Adipocyte (in vitro differentiated cells): ENCODE results near the gene TTC39A.

Experiments used
- DNase-seq: peaks from one replicate; pipeline ENCODE4 v3.0.0-alpha.2; 2015; ENCODE audit warnings: low read depth
- H3K27me3 ChIP-seq: replicated peaks from 2 replicates; pipeline ENCODE4 v1.7.0; 2013; ENCODE audit warnings: mild to moderate bottlenecking, low read length, moderate library complexity; ENCODE audit not compliant: control insufficient read depth, insufficient read depth
- H3K36me3 ChIP-seq: 2 replicates; pipeline ENCODE4 v1.7.0; 2013; ENCODE audit warnings: low read length, mild to moderate bottlenecking, moderate library complexity; ENCODE audit not compliant: control insufficient read depth, insufficient read depth, severe bottlenecking
- H3K4me1 ChIP-seq: 2 replicates; pipeline ENCODE4 v1.7.0; 2013; ENCODE audit warnings: mild to moderate bottlenecking, low read length, moderate library complexity; ENCODE audit not compliant: control insufficient read depth, insufficient read depth
- H3K4me3 ChIP-seq: 2 replicates; pipeline ENCODE4 v1.7.0; 2013; ENCODE audit warnings: mild to moderate bottlenecking, low read length, moderate library complexity
- H3K9ac ChIP-seq: 2 replicates; pipeline ENCODE4 v1.7.0; 2013; ENCODE audit warnings: mild to moderate bottlenecking, low read length, moderate library complexity
- H3K9me3 ChIP-seq: 2 replicates; pipeline ENCODE4 v1.7.0; 2013; ENCODE audit warnings: mild to moderate bottlenecking, low read length, moderate library complexity; ENCODE audit not compliant: control insufficient read depth

Gene TTC39A

GRCh38 chr1:51294566-51295184, 35.7 kb downstream of the TTC39A start:
- no peaks in the 10 kb centered on the region for H3K36me3 ChIP-seq
- DNase-seq, result no peak
- no peak overlapping the region for H3K4me3 ChIP-seq
- no peaks in the 10 kb centered on the region for H3K9me3 ChIP-seq
- H3K27me3 ChIP-seq, result no peaks in the 10 kb centered on the region
- no peak overlapping the region for H3K9ac ChIP-seq
- H3K4me1 ChIP-seq, result peaks cover 6% of the 10 kb centered on the region

GRCh38 chr1:51293898-51294515, 36.4 kb downstream of the TTC39A start:
- Histone ChIP-seq H3K4me3 (no peak overlapping the region), H3K36me3 (no peaks in the 10 kb centered on the region), H3K27me3 (no peaks in the 10 kb centered on the region), H3K9ac (no peak overlapping the region), H3K4me1 (peaks cover 9% of the 10 kb centered on the region), H3K9me3 (no peaks in the 10 kb centered on the region)
- no peak for DNase-seq

- H3K4me3 ChIP-seq, result no peak overlapping the region
- no peak for DNase-seq
- H3K4me1 ChIP-seq, result peaks cover 15% of the 10 kb centered on the region
- H3K9ac ChIP-seq, result no peak overlapping the region
- H3K27me3 ChIP-seq, result no peaks in the 10 kb centered on the region
- H3K36me3 ChIP-seq, result no peaks in the 10 kb centered on the region
- no peaks in the 10 kb centered on the region for H3K9me3 ChIP-seq
Observed at GRCh38 chr1:51290489-51290847, 39.9 kb downstream of the TTC39A start.

- H3K27me3 ChIP-seq, result no peaks in the 10 kb centered on the region
- no peak overlapping the region for H3K9ac ChIP-seq
- peaks cover 15% of the 10 kb centered on the region for H3K4me1 ChIP-seq
- H3K4me3 ChIP-seq, result no peak overlapping the region
- H3K36me3 ChIP-seq, result no peaks in the 10 kb centered on the region
- DNase-seq, result no peak
- H3K9me3 ChIP-seq, result no peaks in the 10 kb centered on the region
Observed at GRCh38 chr1:51289676-51290488, 40.5 kb downstream of the TTC39A start.

DNA sequence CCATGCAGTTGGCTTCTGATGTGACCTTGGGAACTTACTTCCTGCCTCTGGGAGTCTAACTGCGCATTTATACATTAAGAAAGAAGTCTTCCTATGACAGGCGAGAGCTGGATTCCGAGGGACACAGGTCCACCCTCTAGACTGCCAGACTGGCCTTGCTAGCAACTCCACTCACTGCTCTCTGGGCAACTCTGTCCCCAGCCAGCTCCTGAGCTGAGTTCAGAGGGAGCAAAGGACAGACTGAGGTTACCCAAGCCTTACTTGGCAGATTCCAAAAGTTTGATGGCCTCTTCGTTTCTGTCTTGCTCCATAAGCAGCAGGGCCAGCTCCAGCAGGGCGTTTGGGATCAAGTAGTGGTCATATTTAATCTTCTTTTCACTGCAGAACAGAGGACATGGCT, 41.8 kb downstream of the TTC39A start:
- H3K4me3 ChIP-seq, result no peak overlapping the region
- H3K9me3 ChIP-seq, result no peaks in the 10 kb centered on the region
- no peak for DNase-seq
- peaks cover 15% of the 10 kb centered on the region for H3K4me1 ChIP-seq
- no peaks in the 10 kb centered on the region for H3K27me3 ChIP-seq
- no peaks in the 10 kb centered on the region for H3K36me3 ChIP-seq
- no peak overlapping the region for H3K9ac ChIP-seq

DNA sequence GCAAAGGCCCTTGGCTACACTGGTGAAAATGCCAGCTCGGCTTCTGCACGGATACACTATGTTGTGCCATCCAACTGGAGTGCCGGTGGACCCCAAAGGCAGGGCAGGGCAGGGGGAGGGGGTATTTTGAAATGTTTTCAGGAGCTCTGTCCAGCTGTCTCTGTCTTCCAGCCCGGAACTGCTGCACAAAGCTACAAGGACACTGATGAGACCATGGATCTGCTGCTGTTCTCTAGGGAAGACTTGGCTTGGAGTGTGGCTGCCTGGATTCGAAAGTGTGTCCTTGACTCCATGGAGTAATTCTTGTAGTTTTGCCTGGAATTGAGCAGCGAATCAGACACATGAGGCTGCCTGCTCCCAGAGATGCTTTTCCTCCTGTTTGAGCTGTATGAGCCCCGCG, 42.4 kb downstream of the TTC39A start:
- H3K4me3 ChIP-seq, result no peak overlapping the region
- H3K36me3 ChIP-seq, result no peaks in the 10 kb centered on the region
- H3K9me3 ChIP-seq, result no peaks in the 10 kb centered on the region
- no peak for DNase-seq
- no peaks in the 10 kb centered on the region for H3K27me3 ChIP-seq
- H3K4me1 ChIP-seq, result peaks cover 15% of the 10 kb centered on the region
- H3K9ac ChIP-seq, result no peak overlapping the region

DNA sequence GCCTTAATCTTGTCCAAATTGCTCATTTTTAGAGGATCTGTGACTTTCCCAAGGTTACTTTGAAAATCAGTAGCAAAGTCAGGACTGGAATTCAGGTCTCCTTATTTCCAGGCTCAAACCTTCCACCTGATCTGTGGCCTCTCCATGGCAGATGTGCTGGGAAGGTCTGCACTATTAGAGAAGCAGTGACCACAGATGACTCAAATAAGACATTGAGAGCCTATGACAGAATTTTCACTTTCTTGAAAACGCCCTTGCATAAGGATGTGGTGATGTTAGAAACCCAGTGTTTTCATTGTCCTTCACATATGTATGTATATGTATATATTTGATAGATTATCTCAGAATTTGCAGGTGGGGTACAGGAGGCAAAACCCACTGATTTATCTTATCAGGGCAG, 45.3 kb downstream of the TTC39A start:
- Histone ChIP-seq H3K9ac (no peak overlapping the region), H3K36me3 (no peaks in the 10 kb centered on the region), H3K4me1 (peaks cover 17% of the 10 kb centered on the region), H3K9me3 (no peaks in the 10 kb centered on the region), H3K4me3 (no peak overlapping the region), H3K27me3 (no peaks in the 10 kb centered on the region)
- DNase-seq, result no peak

- no peak overlapping the region for H3K9ac ChIP-seq
- no peaks in the 10 kb centered on the region for H3K9me3 ChIP-seq
- peaks cover 18% of the 10 kb centered on the region for H3K4me1 ChIP-seq
- no peak overlapping the region for H3K4me3 ChIP-seq
- H3K27me3 ChIP-seq, result no peaks in the 10 kb centered on the region
- no peaks in the 10 kb centered on the region for H3K36me3 ChIP-seq
- DNase-seq, result no peak
Observed at GRCh38 chr1:51284487-51284954, 45.8 kb downstream of the TTC39A start.

DNA sequence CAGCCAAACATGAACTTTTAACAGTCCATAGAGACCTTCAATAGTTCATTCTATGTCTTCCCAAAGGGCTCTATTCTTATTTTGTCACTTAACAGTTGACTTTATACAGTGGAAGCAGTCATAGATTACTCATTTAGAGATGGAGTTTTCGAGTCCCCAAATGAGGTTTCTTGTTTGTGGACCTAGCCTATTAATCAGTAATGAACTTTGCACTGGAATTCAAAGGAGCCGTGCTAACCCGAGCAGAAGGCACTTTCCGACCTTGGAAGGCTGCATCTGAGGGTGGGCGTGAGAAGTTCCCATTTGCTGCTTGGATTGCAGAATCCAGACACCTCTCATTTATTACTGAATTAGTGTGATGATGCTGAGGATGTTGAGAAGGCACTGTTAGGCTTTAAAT, 46.4 kb downstream of the TTC39A start:
- H3K9me3 ChIP-seq, result no peaks in the 10 kb centered on the region
- H3K27me3 ChIP-seq, result no peaks in the 10 kb centered on the region
- H3K4me3 ChIP-seq, result no peak overlapping the region
- no peak for DNase-seq
- H3K9ac ChIP-seq, result no peak overlapping the region
- H3K36me3 ChIP-seq, result no peaks in the 10 kb centered on the region
- H3K4me1 ChIP-seq, result peaks cover 14% of the 10 kb centered on the region

DNA sequence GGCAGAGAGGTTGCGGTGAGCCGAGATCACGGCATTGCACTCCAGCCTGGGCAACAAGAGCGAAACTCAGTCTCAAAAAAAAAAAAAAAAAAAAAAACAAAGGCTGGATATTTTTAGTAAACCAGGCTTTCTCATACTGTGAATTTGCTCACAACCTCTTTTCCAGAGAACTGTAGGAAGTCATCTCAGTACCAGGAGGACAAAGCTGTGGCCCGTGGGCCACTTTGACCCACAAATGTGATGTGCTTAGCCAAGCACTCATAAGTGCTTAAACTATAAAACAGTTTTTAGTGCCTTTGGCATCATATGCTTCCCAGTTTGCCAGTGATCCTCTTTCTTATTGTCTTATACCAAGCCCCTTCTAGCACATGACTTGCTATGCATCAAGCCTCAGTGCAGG, 47.8 kb downstream of the TTC39A start:
- Histone ChIP-seq H3K4me1 (peaks cover 3% of the 10 kb centered on the region), H3K4me3 (no peak overlapping the region), H3K9ac (no peak overlapping the region), H3K27me3 (no peaks in the 10 kb centered on the region), H3K9me3 (no peaks in the 10 kb centered on the region), H3K36me3 (peaks cover 4% of the 10 kb centered on the region)
- no peak for DNase-seq

GRCh38 chr1:51281807-51282206, 48.6 kb downstream of the TTC39A start:
- no peak overlapping the region for H3K4me3 ChIP-seq
- H3K36me3 ChIP-seq, result peaks cover 4% of the 10 kb centered on the region
- H3K9ac ChIP-seq, result no peak overlapping the region
- no peaks in the 10 kb centered on the region for H3K27me3 ChIP-seq
- no peak for DNase-seq
- H3K9me3 ChIP-seq, result no peaks in the 10 kb centered on the region
- H3K4me1 ChIP-seq, result peaks cover 3% of the 10 kb centered on the region
